Stimulated activated CD4-positive, alpha-beta T cell treated with anti-CD3 and anti-CD28 coated beads, Interleukin-12 subunit alpha, Interleukin-12 subunit beta, amount 100 ng/mL, for 4 hours (primary cell): Measurements from ENCODE around the gene TIMMDC1.
"Not testable (repeated sequence)": the region's sequence is repeated elsewhere in the genome, so short reads cannot be mapped to it uniquely, and the experiment has no call there.

Experiments
- DNase-seq: peaks from one replicate; pipeline ENCODE4 v3.0.0-alpha.2; 2020

The TIMMDC1 gene

GRCh38 chr3:119557877-119558269 lies 59.5 kb downstream of the TIMMDC1 start:
- no peak for DNase-seq

GRCh38 chr3:119558626-119559317 lies 60.4 kb downstream of the TIMMDC1 start:
- DNase-seq = no peak

- DNase-seq = peak; percentile 48
Observed at GRCh38 chr3:119559441-119559963, 61.2 kb downstream of the TIMMDC1 start, which contains the start of gene CD80. Gene CD80 (minus strand): TSS chr3:119559614. CDS start chr3:119557728, 1,886 bp downstream.

- no peak for DNase-seq
Observed at GRCh38 chr3:119560160-119560559, 61.8 kb downstream of the TIMMDC1 start.

- DNase-seq = no peak
Observed at GRCh38 chr3:119562307-119562961, 64.1 kb downstream of the TIMMDC1 start.

- DNase-seq = not testable (repeated sequence)
Observed at GRCh38 chr3:119563334-119563733, 65.0 kb downstream of the TIMMDC1 start.

- DNase-seq = no peak
Observed at GRCh38 chr3:119569156-119569555, 70.8 kb downstream of the TIMMDC1 start.

GRCh38 chr3:119570229-119570628 lies 71.9 kb downstream of the TIMMDC1 start:
- DNase-seq = no peak

- DNase-seq = no peak
Observed at GRCh38 chr3:119571230-119571629, 72.9 kb downstream of the TIMMDC1 start.

- no peak for DNase-seq
Observed at GRCh38 chr3:119571688-119572087, 73.3 kb downstream of the TIMMDC1 start.
